ENCODE measurements around the gene MS4A7. TPM values are rescaled to one million over a fixed set of nuclear protein-coding genes. Genes with fewer than 3 reads are reported as not detected.

MS4A7 gene
- total RNA-seq, 4 donors from 2014 or later, result 20.3 to 30.7 (median 25.6) TPM

DNA sequence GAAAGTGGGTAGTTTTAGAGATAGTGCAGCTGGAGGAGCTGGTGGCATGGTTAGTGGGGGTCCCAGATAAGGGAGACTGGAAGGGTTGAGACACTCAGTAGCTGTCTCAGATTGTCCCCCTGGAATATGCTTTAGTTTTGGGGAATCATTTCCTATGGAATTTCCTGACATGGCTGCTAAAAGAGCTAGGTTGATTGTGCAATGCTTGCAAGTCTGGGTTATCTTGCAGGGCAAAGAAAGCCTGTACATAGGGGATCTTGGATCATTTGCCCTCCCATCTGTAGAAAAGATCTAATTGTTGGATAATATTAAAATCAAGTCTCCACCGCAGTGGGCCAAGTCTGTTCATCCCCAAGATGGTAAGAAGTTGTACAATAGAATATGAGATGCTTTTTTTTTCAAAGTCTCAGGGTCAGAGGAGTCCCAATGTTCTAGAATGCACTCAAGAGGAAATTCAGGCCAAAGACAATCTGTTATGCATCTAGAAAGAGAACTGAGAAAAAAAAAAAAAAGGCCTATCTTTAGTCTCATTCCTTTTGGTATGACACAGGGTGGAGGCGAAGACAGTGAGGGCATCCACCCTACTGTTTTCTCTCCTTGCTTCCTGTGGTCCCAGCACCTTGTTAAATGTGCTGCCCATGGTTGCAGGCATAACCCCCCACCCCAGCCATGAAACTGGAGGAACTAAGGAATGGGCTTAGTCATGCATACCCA, 31.1 kb upstream of the MS4A7 start:
- WGBS, result 87% methylated on average over 2 of the region's 2 CpGs
- Histone ChIP-seq H3K27me3 (peaks cover 0 to 8% (median 0%) of the 10 kb centered on the region in 4 donors), H3K36me3 (no peaks in the 10 kb centered on the region), H3K4me1 (no peaks in the 10 kb centered on the region), H3K9me3 (no peaks in the 10 kb centered on the region), H3K4me3 (no peak overlapping the region), H3K27ac (replicated peaks in 1 of 4) (no peak overlapping the region)
- DNase-seq (ENCODE audit: extremely low spot score), result no peak
- TF ChIP-seq, protein P1, sequence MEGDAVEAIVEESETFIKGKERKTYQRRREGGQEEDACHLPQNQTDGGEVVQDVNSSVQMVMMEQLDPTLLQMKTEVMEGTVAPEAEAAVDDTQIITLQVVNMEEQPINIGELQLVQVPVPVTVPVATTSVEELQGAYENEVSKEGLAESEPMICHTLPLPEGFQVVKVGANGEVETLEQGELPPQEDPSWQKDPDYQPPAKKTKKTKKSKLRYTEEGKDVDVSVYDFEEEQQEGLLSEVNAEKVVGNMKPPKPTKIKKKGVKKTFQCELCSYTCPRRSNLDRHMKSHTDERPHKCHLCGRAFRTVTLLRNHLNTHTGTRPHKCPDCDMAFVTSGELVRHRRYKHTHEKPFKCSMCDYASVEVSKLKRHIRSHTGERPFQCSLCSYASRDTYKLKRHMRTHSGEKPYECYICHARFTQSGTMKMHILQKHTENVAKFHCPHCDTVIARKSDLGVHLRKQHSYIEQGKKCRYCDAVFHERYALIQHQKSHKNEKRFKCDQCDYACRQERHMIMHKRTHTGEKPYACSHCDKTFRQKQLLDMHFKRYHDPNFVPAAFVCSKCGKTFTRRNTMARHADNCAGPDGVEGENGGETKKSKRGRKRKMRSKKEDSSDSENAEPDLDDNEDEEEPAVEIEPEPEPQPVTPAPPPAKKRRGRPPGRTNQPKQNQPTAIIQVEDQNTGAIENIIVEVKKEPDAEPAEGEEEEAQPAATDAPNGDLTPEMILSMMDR (IDR thresholded peaks at IDR 0.05), result no peak
- TF ChIP-seq EP300 (IDR thresholded peaks at IDR 0.05) (no peak), POLR2A (IDR thresholded peaks at IDR 0.05; ENCODE audit: low read depth) (no peak), POLR2AphosphoS5 (IDR thresholded peaks at IDR 0.05) (no peak)
- intact Hi-C loops (cut with DNase I), result no loop called here

DNA sequence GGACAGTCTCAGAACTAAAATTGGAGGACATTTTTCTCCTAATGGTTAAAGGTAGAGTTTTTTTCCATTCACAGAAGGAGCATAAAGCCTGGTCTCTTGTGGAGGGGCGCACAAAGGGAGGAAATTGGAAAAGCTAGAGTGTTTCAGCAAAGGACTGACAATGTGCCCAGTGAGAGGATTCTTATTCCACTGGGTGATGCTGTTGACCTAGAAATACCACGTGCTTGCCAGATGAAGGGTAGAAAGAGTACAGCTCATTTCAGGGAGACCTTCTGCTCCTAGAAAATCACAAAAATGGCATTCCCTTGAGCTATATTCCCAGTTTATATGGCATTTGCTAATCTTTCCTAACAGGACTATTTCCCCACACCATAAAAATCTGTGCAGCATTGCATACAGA, 30.2 kb upstream of the MS4A7 start:
- Histone ChIP-seq H3K4me1 (no peaks in the 10 kb centered on the region), H3K27me3 (no peaks in the 10 kb centered on the region), H3K9me3 (no peaks in the 10 kb centered on the region), H3K4me3 (no peak overlapping the region), H3K36me3 (no peaks in the 10 kb centered on the region), H3K27ac (replicated peaks in 1 of 4) (no peak overlapping the region)
- TF ChIP-seq EP300 (IDR thresholded peaks at IDR 0.05) (no peak), POLR2AphosphoS5 (IDR thresholded peaks at IDR 0.05) (no peak)
- TF ChIP-seq, protein P1 (IDR thresholded peaks at IDR 0.05), result no peak
- no peak for DNase-seq (ENCODE audit: extremely low spot score)
- intact Hi-C loops (cut with DNase I), result no loop called here
- 65% methylated on average over 2 of the region's 2 CpGs for WGBS

DNA sequence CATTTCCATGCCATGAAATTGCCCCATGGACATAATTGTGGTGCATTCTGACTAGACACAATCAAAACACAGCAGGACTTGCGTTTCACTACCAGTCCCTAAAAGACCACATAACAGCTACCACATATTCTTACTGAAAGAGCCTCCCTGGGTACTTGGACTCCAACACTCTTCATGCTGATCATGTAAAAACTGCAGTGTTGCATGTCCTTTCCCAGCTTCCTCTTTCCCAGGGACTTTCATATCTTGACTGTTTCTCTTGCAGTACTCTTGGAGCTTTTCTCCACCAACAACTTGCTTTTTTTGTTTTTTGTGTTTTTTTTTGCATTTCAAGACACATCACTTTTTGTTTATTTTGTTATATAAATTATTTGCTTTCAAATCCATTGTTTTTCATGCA, 28.3 kb upstream of the MS4A7 start:
- intact Hi-C loops (cut with DNase I), result no loop called here
- no peaks in the 10 kb centered on the region for H3K4me1 ChIP-seq
- no peak overlapping the region for H3K27ac ChIP-seq (replicated peaks in 1 of 4)
- TF ChIP-seq, protein P1 (IDR thresholded peaks at IDR 0.05), result no peak
- TF ChIP-seq EP300 (IDR thresholded peaks at IDR 0.05) (no peak), POLR2A (IDR thresholded peaks at IDR 0.05; ENCODE audit: low read depth) (no peak), POLR2AphosphoS5 (IDR thresholded peaks at IDR 0.05) (no peak)
- WGBS, result 89% methylated on average over 1 of the region's 1 CpG
- H3K36me3 ChIP-seq, result no peaks in the 10 kb centered on the region
- no peaks in the 10 kb centered on the region for H3K27me3 ChIP-seq
- H3K4me3 ChIP-seq, result no peak overlapping the region
- DNase-seq (ENCODE audit: extremely low spot score), result no peak
- no peaks in the 10 kb centered on the region for H3K9me3 ChIP-seq

DNA sequence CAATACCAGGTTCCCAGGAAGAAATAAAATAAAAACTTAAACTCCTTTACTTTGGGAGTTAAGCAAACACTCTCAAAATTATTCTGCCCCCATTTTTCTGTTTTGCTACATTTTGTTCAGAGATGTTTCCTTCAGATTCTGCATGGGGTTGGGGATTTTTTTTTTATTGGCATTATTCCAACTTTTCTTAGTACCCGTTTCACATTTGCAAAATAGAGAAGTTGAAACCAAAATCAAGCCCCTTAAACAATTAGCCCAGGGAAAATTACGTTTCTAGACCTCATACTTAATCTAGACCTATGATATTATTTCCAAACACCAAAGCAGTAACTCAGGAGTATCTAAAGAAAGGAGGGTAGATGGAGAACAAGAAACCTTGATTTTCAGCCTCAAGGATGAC, 20.6 kb upstream of the MS4A7 start:
- Histone ChIP-seq H3K36me3 (no peaks in the 10 kb centered on the region), H3K4me1 (no peaks in the 10 kb centered on the region), H3K9me3 (peaks cover 0 to 4% (median 0%) of the 10 kb centered on the region in 4 donors), H3K27ac (replicated peaks in 1 of 4) (no peak overlapping the region), H3K4me3 (no peak overlapping the region), H3K27me3 (peaks cover 0 to under 1% (median 0%) of the 10 kb centered on the region in 4 donors)
- DNase-seq (ENCODE audit: extremely low spot score), result no peak
- intact Hi-C loops (cut with DNase I), result no loop called here
- TF ChIP-seq EP300 (IDR thresholded peaks at IDR 0.05) (no peak), POLR2A (IDR thresholded peaks at IDR 0.05; ENCODE audit: low read depth) (no peak), POLR2AphosphoS5 (IDR thresholded peaks at IDR 0.05) (no peak)
- TF ChIP-seq, protein P1 (IDR thresholded peaks at IDR 0.05), result no peak
- WGBS, result 53% methylated on average over 2 of the region's 2 CpGs

DNA sequence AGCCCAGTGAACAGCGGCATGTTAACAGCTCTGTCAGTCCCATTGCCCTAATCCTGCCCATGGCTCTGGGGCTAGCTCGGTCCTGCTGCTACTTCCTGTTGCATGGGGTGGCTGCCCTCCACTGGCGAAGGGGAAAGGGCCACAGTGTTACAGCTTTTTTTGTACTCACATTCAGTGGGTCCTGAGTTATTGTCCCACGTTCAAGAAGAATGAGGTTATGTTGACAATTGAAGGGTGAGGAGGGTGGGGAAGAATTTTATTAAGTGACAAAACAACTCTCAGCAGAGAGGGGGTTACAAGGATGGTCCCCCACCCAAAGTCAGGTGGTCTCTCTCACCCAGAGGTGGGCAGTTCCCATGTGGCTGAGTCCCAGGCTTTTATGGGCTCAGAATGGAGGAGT, 17.7 kb upstream of the MS4A7 start:
- Histone ChIP-seq H3K4me1 (no peaks in the 10 kb centered on the region), H3K27me3 (peaks cover 0 to 12% (median 2%) of the 10 kb centered on the region in 4 donors), H3K9me3 (peaks cover 0 to 4% (median 0%) of the 10 kb centered on the region in 4 donors), H3K27ac (replicated peaks in 1 of 4) (no peak overlapping the region), H3K4me3 (no peak overlapping the region), H3K36me3 (no peaks in the 10 kb centered on the region)
- DNase-seq (ENCODE audit: extremely low spot score), result no peak
- TF ChIP-seq POLR2AphosphoS5 (IDR thresholded peaks at IDR 0.05) (no peak), POLR2A (IDR thresholded peaks at IDR 0.05; ENCODE audit: low read depth) (no peak), EP300 (IDR thresholded peaks at IDR 0.05) (no peak)
- TF ChIP-seq, protein P1 (IDR thresholded peaks at IDR 0.05), result no peak
- WGBS, result 82% methylated on average over 4 of the region's 4 CpGs
- intact Hi-C loops (cut with DNase I), result no loop called here

Data from esophagus muscularis mucosa (tissue), 4 donors.